BJ (cell line): ENCODE results near the gene AKR1B1. TPM values are rescaled to one million over a fixed set of nuclear protein-coding genes. Genes with fewer than 3 reads are reported as not detected.

Experiments used
- CTCF ChIA-PET: fragments of 350-600 bp; formaldehyde crosslinking; extraction: SDS; loops from one replicate; lab custom pipeline; 2021; ENCODE audit warnings: antibody characterized with exemption, inconsistent platforms; lab: Yijun Ruan, JAX
- POLR2A ChIA-PET: fragments of 300-600 bp; sonication (Branson Sonifier 250); formaldehyde crosslinking; extraction: SDS; loops from one replicate; lab custom pipeline; 2021; ENCODE audit warnings: antibody characterized with exemption; lab: Charles Lee
- DNase-seq: peaks from one replicate; pipeline ENCODE4 v3.0.0-alpha.2; 2011; ENCODE audit warnings: low read depth
- H3K27me3 ChIP-seq: 2 replicates; pipeline ENCODE4 v1.6.0; 2011; ENCODE audit warnings: low read length; ENCODE audit not compliant: control insufficient read depth, insufficient read depth
- H3K36me3 ChIP-seq: 2 replicates; pipeline ENCODE4 v1.5.1; 2011; ENCODE audit warnings: low read length; ENCODE audit not compliant: control insufficient read depth, insufficient read depth
- H3K4me3 ChIP-seq: 2 replicates; pipeline ENCODE4 v1.5.1; 2011; ENCODE audit warnings: low read depth, mild to moderate bottlenecking, control low read depth, low read length
- CTCF ChIP-seq: IDR thresholded peaks from 2 replicates; pipeline ENCODE4 v1.5.1; 2011; ENCODE audit warnings: low read depth, mild to moderate bottlenecking, control low read depth, inconsistent platforms, low read length, moderate library complexity; ENCODE audit not compliant: insufficient read depth
- polyA plus RNA-seq: library from polyadenylated mRNA; depleted of rRNA; stranded (reverse); fragments of >200 nt; gene quantifications from 2 replicates; pipeline ENCODE4 v1.2.3, GENCODE V29; 2011

Gene AKR1B1
- polyA plus RNA-seq, 1 experiment = 331 TPM

GRCh38 chr7:134465491-134465890 is 6.6 kb upstream of the AKR1B1 start:
- H3K27me3 ChIP-seq = no peaks in the 10 kb centered on the region
- CTCF ChIA-PET = interaction anchor here (1.0 to 2.9 kb wide), 2 partner anchors 13 to 15 kb away, joined by 3 to 7 read pairs; no protein-coding TSS in a partner anchor
- H3K4me3 ChIP-seq = no peak overlapping the region
- no peak for TF ChIP-seq CTCF
- H3K36me3 ChIP-seq = no peaks in the 10 kb centered on the region
- POLR2A ChIA-PET = no interaction called here
- DNase-seq = no peak

- CTCF ChIA-PET = interaction anchor here (0.8 to 2.9 kb wide), 2 partner anchors 11 to 14 kb away, joined by 3 to 7 read pairs; no protein-coding TSS in a partner anchor
- no peak overlapping the region for H3K4me3 ChIP-seq
- no peaks in the 10 kb centered on the region for H3K27me3 ChIP-seq
- H3K36me3 ChIP-seq = no peaks in the 10 kb centered on the region
- no peak for TF ChIP-seq CTCF
- POLR2A ChIA-PET = no interaction called here
- no peak for DNase-seq
Observed at GRCh38 chr7:134464496-134464895, 5.6 kb upstream of the AKR1B1 start.

GRCh38 chr7:134463751-134464150 is 4.9 kb upstream of the AKR1B1 start:
- ChIA-PET CTCF (interaction anchor here (1.1 to 3.0 kb wide), 4 partner anchors 14 to 51 kb away, joined by 3 to 10 read pairs (median 6); no protein-coding TSS in a partner anchor), POLR2A (no interaction called here)
- no peak for DNase-seq

DNA sequence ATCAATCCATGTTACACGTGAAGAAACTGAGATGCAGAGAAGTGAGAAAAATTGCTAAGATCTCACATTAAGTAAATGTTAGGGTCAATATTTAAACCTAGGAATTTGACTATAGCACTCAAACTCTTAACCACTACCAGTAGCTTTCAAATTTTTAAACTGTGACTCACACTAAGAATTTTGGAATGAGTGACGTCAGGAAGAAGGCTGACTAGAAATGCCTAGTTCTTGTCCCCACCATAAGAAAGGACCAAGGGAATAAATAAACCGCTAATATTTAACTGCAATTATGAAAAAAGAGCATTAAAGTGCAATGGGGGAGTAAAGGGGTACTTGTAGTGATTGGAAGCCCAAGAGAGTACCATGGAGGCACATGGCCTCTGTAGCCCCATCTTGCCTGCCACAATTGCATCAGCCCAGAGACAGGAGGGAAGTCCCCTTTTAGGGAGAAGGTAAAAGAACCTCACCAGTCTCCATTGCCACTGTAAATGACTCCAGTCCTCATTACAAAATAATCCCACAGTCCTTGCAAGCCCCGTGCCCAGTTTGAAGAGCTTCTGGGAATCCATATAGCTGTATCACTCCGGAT is 3.5 kb upstream of the AKR1B1 start:
- POLR2A ChIA-PET = no interaction called here
- peak; percentile 45 for DNase-seq
- H3K27me3 ChIP-seq = no peaks in the 10 kb centered on the region
- no peaks in the 10 kb centered on the region for H3K36me3 ChIP-seq
- no peak overlapping the region for H3K4me3 ChIP-seq
- CTCF ChIA-PET = interaction anchor here (0.9 to 3.0 kb wide), 6 partner anchors 9 to 146 kb away, joined by 3 to 10 read pairs (median 5); partner anchors contain the start of gene SLC35B4
- TF ChIP-seq CTCF = no peak

More at GRCh38 chr7:134463751-134464150, 4.9 kb upstream of the AKR1B1 start:
- H3K27me3 ChIP-seq = no peaks in the 10 kb centered on the region
- H3K36me3 ChIP-seq = no peaks in the 10 kb centered on the region
- no peak overlapping the region for H3K4me3 ChIP-seq
- TF ChIP-seq CTCF = no peak

- CTCF ChIA-PET = interaction anchor here (0.9 to 5.6 kb wide), 5 partner anchors 9 to 53 kb away, joined by 3 to 46 read pairs (median 9); no protein-coding TSS in a partner anchor
- no peak overlapping the region for H3K4me3 ChIP-seq
- DNase-seq = no peak
- POLR2A ChIA-PET = no interaction called here
- no peak for TF ChIP-seq CTCF
- H3K36me3 ChIP-seq = no peaks in the 10 kb centered on the region
- no peaks in the 10 kb centered on the region for H3K27me3 ChIP-seq
Observed at GRCh38 chr7:134461916-134462315, 3.0 kb upstream of the AKR1B1 start.
